Chondrocyte (in vitro differentiated cells): Measurements from ENCODE around the gene SPATA20. TPM values are rescaled to one million over a fixed set of nuclear protein-coding genes. Genes with fewer than 3 reads are reported as not detected.

Experiments used
- DNase-seq: peaks from one replicate; pipeline ENCODE4 v3.0.0; 2021; ENCODE audit warnings: mixed read lengths, low spot score
- H3K27ac Mint-ChIP-seq: one replicate; pipeline ENCODE4 v1.8.0; 2021; ENCODE audit warnings: mild to moderate bottlenecking, moderate library complexity, mixed read lengths; ENCODE audit not compliant: unreplicated experiment
- H3K27me3 Mint-ChIP-seq: 2 replicates; pipeline ENCODE4 v1.8.0; 2021; ENCODE audit warnings: low read depth, mixed read lengths
- H3K36me3 Mint-ChIP-seq: 2 replicates; pipeline ENCODE4 v1.8.0; 2021; ENCODE audit warnings: low read depth, mixed read lengths
- H3K4me1 Mint-ChIP-seq: 2 replicates; pipeline ENCODE4 v1.8.0; 2021; ENCODE audit warnings: low read depth, mild to moderate bottlenecking, mixed read lengths
- H3K4me3 Mint-ChIP-seq: one replicate; pipeline ENCODE4 v1.8.0; 2021; ENCODE audit warnings: mild to moderate bottlenecking, moderate library complexity, mixed read lengths; ENCODE audit not compliant: unreplicated experiment
- H3K9me3 Mint-ChIP-seq: 2 replicates; pipeline ENCODE4 v1.8.0; 2021; ENCODE audit warnings: low read depth, mixed read lengths
- total RNA-seq: library from RNA; stranded (reverse); gene quantifications from 3 replicates; pipeline ENCODE4 v1.2.1, GENCODE V29; 2021
- TF ChIP-seq, protein P1 (sequence below): fragments of 200-600 bp; sonication (generic); IDR thresholded peaks from 2 replicates; pipeline ENCODE4 v1.5.0; 2021; ENCODE audit warnings: antibody characterized with exemption, mild to moderate bottlenecking, moderate library complexity

SPATA20 gene
- total RNA-seq, 1 donor from 2014 or later, result 51.8 TPM

DNA sequence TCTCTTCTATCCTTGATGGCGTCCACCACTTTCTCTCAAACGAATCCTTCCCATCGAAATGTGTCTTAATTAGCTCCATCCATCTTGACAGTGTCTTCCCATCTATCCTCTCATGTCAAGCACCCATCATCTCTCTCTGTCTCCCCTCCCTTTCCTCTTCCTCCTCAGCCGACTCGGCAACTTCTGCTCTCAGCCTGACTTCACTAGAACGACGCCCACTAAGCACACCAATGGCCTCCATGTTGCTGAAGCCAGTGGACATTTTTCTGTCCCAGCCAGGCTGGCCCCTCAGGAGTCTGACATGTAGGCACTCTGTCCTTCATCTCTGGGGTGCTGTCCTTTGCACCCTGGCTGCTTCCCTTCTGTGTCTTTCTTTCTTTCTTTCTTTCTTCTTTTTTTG lies 2.5 kb upstream of the SPATA20 start:
- no peak for DNase-seq
- Mint-ChIP-seq H3K4me1 (peaks cover 20% of the 10 kb centered on the region), H3K4me3 (no peak overlapping the region), H3K36me3 (no peaks in the 10 kb centered on the region), H3K9me3 (no peaks in the 10 kb centered on the region), H3K27ac (no peak overlapping the region), H3K27me3 (peaks cover 2% of the 10 kb centered on the region)
- TF ChIP-seq, protein P1, sequence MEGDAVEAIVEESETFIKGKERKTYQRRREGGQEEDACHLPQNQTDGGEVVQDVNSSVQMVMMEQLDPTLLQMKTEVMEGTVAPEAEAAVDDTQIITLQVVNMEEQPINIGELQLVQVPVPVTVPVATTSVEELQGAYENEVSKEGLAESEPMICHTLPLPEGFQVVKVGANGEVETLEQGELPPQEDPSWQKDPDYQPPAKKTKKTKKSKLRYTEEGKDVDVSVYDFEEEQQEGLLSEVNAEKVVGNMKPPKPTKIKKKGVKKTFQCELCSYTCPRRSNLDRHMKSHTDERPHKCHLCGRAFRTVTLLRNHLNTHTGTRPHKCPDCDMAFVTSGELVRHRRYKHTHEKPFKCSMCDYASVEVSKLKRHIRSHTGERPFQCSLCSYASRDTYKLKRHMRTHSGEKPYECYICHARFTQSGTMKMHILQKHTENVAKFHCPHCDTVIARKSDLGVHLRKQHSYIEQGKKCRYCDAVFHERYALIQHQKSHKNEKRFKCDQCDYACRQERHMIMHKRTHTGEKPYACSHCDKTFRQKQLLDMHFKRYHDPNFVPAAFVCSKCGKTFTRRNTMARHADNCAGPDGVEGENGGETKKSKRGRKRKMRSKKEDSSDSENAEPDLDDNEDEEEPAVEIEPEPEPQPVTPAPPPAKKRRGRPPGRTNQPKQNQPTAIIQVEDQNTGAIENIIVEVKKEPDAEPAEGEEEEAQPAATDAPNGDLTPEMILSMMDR, result no peak

DNA sequence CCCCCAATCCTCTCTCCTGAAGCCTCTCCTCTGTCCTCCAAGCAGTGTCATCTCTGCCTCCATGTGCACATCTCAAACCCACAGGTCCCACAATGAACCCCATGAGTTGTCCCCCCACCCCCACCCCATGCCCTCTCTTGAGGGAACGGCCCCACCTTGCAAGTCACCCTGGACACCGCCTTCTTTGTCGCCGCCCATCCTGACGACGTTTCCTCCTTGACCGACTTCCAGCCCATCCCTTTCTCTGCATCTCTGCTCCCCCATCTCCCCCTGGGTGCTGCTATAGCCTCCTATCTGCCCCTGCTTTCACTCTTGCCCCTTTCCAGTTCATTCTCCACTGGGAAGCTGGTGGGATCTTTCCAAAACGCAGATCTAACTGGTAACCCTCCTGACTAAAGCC lies 1.7 kb upstream of the SPATA20 start:
- no peaks in the 10 kb centered on the region for H3K9me3 Mint-ChIP-seq
- H3K4me3 Mint-ChIP-seq, result no peak overlapping the region
- H3K36me3 Mint-ChIP-seq, result peaks cover 3% of the 10 kb centered on the region
- peaks cover 2% of the 10 kb centered on the region for H3K27me3 Mint-ChIP-seq
- no peak for DNase-seq
- peaks cover 20% of the 10 kb centered on the region for H3K4me1 Mint-ChIP-seq
- TF ChIP-seq, protein P1, result no peak
- H3K27ac Mint-ChIP-seq, result no peak overlapping the region

GRCh38 chr17:50546701-50547034 lies 306 bp upstream of the SPATA20 start:
- Mint-ChIP-seq H3K4me3 (peak overlapping the region; percentile 77), H3K27ac (peak overlapping the region; percentile 20), H3K27me3 (peaks cover 2% of the 10 kb centered on the region), H3K4me1 (peaks cover 18% of the 10 kb centered on the region), H3K36me3 (peaks cover 3% of the 10 kb centered on the region), H3K9me3 (no peaks in the 10 kb centered on the region)
- DNase-seq, result no peak
- TF ChIP-seq, protein P1, result no peak

GRCh38 chr17:50547736-50548083 lies 736 bp downstream of the SPATA20 start:
- H3K4me1 Mint-ChIP-seq, result peaks cover 10% of the 10 kb centered on the region
- peak overlapping the region; percentile 22 for H3K27ac Mint-ChIP-seq
- H3K36me3 Mint-ChIP-seq, result peaks cover 3% of the 10 kb centered on the region
- H3K9me3 Mint-ChIP-seq, result no peaks in the 10 kb centered on the region
- TF ChIP-seq, protein P1, result no peak
- no peak for DNase-seq
- peaks cover 2% of the 10 kb centered on the region for H3K27me3 Mint-ChIP-seq
- peak overlapping the region; percentile 77 for H3K4me3 Mint-ChIP-seq

GRCh38 chr17:50548831-50549230 lies 1.9 kb downstream of the SPATA20 start:
- Mint-ChIP-seq H3K4me1 (peaks cover 6% of the 10 kb centered on the region), H3K4me3 (no peak overlapping the region), H3K9me3 (no peaks in the 10 kb centered on the region), H3K27me3 (peaks cover 2% of the 10 kb centered on the region), H3K27ac (no peak overlapping the region), H3K36me3 (peaks cover 3% of the 10 kb centered on the region)
- TF ChIP-seq, protein P1, result no peak
- DNase-seq, result no peak
